Body of pancreas (tissue), 4 donors: ENCODE results near the gene ZP2. TPM values are rescaled to one million over a fixed set of nuclear protein-coding genes. Genes with fewer than 3 reads are reported as not detected.

Source experiments
- ATAC-seq: fragments of 150-250 bp; one replicate; pipeline ENCODE4 v1.9.1; 2016
- DNase-seq, 4 donors: peaks; one replicate each; pipeline ENCODE4 v3.0.0-alpha.2; 2019
- H3K27ac ChIP-seq, 4 donors: fragments of 200-600 bp; sonication (generic); 1 replicate in 3 of 4; 2 replicates in 1 of 4; pipeline versions ENCODE4 v1.5.1 to v1.6.1; 2016 to 2019; ENCODE audit warnings: mild to moderate bottlenecking in 1 of 4, mixed read lengths in 1 of 4, moderate library complexity in 1 of 4
- H3K27me3 ChIP-seq, 2 donors: fragments of 200-600 bp; sonication (generic); one replicate each; pipeline ENCODE4 v1.6.0; 2016; ENCODE audit warnings: mild to moderate bottlenecking in 1 of 2
- H3K36me3 ChIP-seq, 2 donors: fragments of 200-600 bp; sonication (generic); replicated peaks in 1 of 2; 2 replicates each; pipeline ENCODE4 v1.5.1; 2016; ENCODE audit warnings: low read depth in 2 of 2; ENCODE audit not compliant: insufficient read depth in 1 of 2
- H3K4me1 ChIP-seq: fragments of 200-600 bp; sonication (generic); one replicate; pipeline ENCODE4 v1.6.0; 2016
- H3K4me3 ChIP-seq, 2 donors: fragments of 200-600 bp; sonication (generic); 1 replicate in 1 of 2; 2 replicates in 1 of 2; pipeline ENCODE4 v1.5.1; 2016 to 2019
- H3K9me3 ChIP-seq, 3 donors: fragments of 200-600 bp; sonication (generic); 1 replicate in 2 of 3; 2 replicates in 1 of 3; pipeline ENCODE4 v1.5.1; 2016
- POLR2A ChIP-seq, 3 donors: fragments of 450-650 bp; IDR thresholded peaks; one replicate each; pipeline ENCODE4 v1.6.1; 2016; ENCODE audit warnings: antibody characterized with exemption in 3 of 3, mild to moderate bottlenecking in 2 of 3
- WGBS, 2 donors: methylation state at CpG; one replicate each; pipeline ENCODE4 v1.1.5; 2017; 5-methylcytosine and 5-hydroxymethylcytosine counted together
- intact Hi-C: fragments of 100-400 bp; cut with DNase I; formaldehyde crosslinking; loops from one replicate; pipeline ENCODE4 v1.15.1; 2023
- total RNA-seq, 2 donors: library from RNA; depleted of rRNA; stranded (reverse); fragments of >200 nt; gene quantifications; one replicate each; pipeline ENCODE4 v1.1.0, GENCODE V29; 2016
- TF ChIP-seq, protein P1 (sequence below), 7 experiments: fragments of 450-650 bp in 4 of 7; fragments of 200-600 bp in 3 of 7; sonication (generic) in 3 of 7; IDR thresholded peaks; one replicate each; pipeline ENCODE4 v1.5.1; 2016 to 2019; ENCODE audit warnings: antibody characterized with exemption in 7 of 7

ZP2 gene
- total RNA-seq, 2 donors from 2014 or later = not detected

DNA sequence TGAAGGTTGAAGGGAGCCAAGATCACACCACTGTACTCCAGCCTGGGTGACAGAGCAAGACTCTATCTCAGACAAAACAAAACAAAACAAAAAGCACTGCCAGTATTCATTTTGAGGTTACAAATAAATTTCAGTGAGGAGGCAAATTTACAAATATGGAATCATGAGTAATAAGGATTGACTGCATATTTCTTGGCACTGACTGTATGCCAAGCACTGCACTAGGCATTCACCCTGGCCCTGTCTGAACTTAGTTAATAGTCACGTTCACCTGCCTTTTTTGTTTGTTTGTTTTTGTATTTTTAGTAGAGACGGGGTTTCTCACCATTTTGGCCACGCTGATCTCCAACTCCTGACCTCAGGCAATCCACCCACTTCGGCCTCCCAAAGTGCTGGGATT, 47.8 kb downstream of the ZP2 start:
- intact Hi-C loops = no loop called here
- Histone ChIP-seq H3K4me3 (no peak overlapping the region), H3K4me1 (peaks cover 33% of the 10 kb centered on the region), H3K36me3 (peaks cover 0 to 3% of the 10 kb centered on the region in 2 donors), H3K27me3 (no peaks in the 10 kb centered on the region), H3K9me3 (no peaks in the 10 kb centered on the region), H3K27ac (peak overlapping the region in 2 of 4 donors; percentile 38 to 46)
- TF ChIP-seq, protein P1, sequence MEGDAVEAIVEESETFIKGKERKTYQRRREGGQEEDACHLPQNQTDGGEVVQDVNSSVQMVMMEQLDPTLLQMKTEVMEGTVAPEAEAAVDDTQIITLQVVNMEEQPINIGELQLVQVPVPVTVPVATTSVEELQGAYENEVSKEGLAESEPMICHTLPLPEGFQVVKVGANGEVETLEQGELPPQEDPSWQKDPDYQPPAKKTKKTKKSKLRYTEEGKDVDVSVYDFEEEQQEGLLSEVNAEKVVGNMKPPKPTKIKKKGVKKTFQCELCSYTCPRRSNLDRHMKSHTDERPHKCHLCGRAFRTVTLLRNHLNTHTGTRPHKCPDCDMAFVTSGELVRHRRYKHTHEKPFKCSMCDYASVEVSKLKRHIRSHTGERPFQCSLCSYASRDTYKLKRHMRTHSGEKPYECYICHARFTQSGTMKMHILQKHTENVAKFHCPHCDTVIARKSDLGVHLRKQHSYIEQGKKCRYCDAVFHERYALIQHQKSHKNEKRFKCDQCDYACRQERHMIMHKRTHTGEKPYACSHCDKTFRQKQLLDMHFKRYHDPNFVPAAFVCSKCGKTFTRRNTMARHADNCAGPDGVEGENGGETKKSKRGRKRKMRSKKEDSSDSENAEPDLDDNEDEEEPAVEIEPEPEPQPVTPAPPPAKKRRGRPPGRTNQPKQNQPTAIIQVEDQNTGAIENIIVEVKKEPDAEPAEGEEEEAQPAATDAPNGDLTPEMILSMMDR (IDR thresholded peaks at IDR 0.05) = no peak
- TF ChIP-seq POLR2A (IDR thresholded peaks at IDR 0.05) = no peak
- DNase-seq = no peak
- WGBS, 2 donors = 71 to 79% methylated on average over 4 of the region's 4 CpGs
- no peak for ATAC-seq

DNA sequence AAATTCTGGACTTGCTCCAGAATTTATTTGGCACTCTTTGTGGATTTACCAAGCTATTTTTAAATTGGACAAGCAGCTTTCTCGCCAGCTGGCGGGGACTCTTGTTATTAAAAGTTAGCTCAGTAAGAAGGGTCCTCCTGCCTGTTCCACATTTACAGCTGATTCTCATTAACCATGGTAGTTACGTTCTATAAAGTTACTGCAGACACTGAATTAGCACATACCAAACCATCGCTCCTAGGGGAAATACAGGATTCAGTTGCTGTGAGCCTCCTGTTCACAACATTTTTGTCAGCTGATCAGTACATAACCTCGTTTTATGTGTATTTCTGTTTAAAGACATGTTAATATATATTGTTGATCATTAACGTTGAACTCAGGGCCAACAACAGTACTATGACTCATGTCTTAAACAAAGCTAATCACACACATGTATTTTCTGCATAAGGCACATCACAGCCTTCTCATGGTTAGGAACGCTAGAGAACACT, 48.7 kb downstream of the ZP2 start:
- no peaks in the 10 kb centered on the region for H3K27me3 ChIP-seq
- H3K27ac ChIP-seq = peak overlapping the region in 3 of 4 donors; percentile 29 to 62 (median 41)
- no peaks in the 10 kb centered on the region for H3K9me3 ChIP-seq
- H3K4me3 ChIP-seq = no peak overlapping the region
- peaks cover 40% of the 10 kb centered on the region for H3K4me1 ChIP-seq
- ATAC-seq = no peak
- intact Hi-C loops = no loop called here
- peak; percentile 18 to 67 (median 50) for DNase-seq
- TF ChIP-seq POLR2A (IDR thresholded peaks at IDR 0.05) = no peak
- TF ChIP-seq, protein P1 (IDR thresholded peaks at IDR 0.05) = no peak
- peaks cover 0 to 3% of the 10 kb centered on the region in 2 donors for H3K36me3 ChIP-seq
- WGBS, 2 donors = 14 to 17% methylated on average over 7 of the region's 7 CpGs

DNA sequence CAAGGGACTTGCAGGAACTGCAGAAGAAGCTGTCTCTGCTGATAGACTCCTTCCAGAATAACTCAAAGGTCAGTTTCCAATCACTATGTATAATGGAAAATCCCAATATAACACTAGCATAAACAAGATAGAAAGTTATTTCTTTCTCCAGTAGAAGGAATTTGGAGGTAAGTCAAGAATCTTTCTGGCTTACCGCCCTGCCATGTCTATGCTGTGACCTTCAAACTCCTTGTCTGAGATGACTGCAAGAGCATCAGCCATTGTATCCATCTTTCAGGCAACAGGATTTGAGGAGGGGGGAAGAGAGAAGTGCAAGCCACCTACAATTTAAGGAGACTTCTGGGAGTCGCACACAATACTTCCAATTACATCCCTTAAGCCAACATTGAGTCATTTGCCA, 50.2 kb downstream of the ZP2 start:
- H3K27me3 ChIP-seq = no peaks in the 10 kb centered on the region
- ATAC-seq = no peak
- no peak overlapping the region for H3K27ac ChIP-seq
- H3K4me1 ChIP-seq = peaks cover 42% of the 10 kb centered on the region
- peaks cover 0 to 3% of the 10 kb centered on the region in 2 donors for H3K36me3 ChIP-seq
- 59 to 61% methylated on average over 2 of the region's 2 CpGs for WGBS, 2 donors
- intact Hi-C loops = no loop called here
- no peak overlapping the region for H3K4me3 ChIP-seq
- no peak for DNase-seq
- H3K9me3 ChIP-seq = no peaks in the 10 kb centered on the region
- TF ChIP-seq, protein P1 (IDR thresholded peaks at IDR 0.05) = no peak
- TF ChIP-seq POLR2A (IDR thresholded peaks at IDR 0.05) = no peak

DNA sequence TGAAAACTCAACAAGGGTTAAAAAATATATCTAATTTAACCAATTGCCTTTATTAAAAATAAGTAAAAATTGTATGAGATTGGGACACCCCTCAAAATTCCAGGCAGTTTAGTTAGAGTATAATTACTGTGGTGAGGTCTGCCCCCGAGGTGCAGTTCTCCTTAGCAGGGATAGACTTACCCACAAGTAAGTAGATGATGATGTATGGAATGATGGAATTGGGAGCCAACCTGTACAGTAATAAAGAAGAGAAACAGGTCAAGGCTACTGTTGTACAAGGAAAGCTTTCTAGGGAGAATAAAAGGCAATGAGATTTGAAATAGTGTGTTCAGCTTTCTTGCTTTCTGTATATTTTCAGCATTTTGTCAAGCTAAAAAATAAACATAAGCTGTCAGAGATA, 51.1 kb downstream of the ZP2 start:
- no peak for TF ChIP-seq POLR2A (IDR thresholded peaks at IDR 0.05)
- TF ChIP-seq, protein P1 (IDR thresholded peaks at IDR 0.05) = no peak
- no peak for ATAC-seq
- no peak for DNase-seq
- no peak overlapping the region for H3K4me3 ChIP-seq
- intact Hi-C loops = no loop called here
- no peaks in the 10 kb centered on the region for H3K9me3 ChIP-seq
- H3K4me1 ChIP-seq = peaks cover 42% of the 10 kb centered on the region
- WGBS, 2 donors = 45 to 71% methylated on average over 1 of the region's 1 CpG
- H3K27me3 ChIP-seq = no peaks in the 10 kb centered on the region
- H3K27ac ChIP-seq = no peak overlapping the region
- peaks cover 0 to under 1% of the 10 kb centered on the region in 2 donors for H3K36me3 ChIP-seq

DNA sequence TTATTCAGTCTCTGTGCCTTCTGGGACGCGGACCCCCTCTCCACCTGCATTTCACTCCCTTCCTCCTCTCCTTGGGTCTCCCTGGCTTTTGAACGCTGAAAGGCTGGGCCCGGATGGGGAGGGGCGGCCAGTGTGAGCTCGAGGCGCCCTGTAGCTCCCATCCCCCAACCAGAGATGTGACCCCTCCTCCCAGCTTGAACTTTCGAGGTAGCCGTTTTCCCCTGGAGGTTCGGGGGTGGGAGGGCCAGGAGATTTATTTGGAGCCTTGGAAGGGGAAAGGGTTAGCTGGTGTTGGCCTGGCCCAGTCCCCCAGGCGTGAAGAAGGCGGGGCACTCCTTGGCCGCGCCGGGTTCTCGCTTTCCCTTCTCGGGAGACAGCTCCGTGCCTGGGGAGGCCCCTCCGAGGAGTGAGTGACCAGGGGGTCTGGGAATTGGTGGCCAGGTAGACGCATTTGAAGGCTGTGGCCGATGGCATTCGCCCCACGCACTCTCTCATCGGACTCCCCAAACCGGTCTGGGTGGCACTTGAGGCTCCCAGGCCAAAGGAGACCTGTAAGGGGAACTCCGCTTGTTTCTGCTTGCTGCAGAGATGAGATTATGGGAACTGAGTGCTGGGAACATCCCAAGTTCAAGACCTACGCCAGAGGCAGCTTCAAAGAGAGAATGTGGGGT, 52.0 kb downstream of the ZP2 start:
- TF ChIP-seq, protein P1 (IDR thresholded peaks at IDR 0.05) = no peak
- peak; percentile 8 to 68 (median 61) for TF ChIP-seq POLR2A (IDR thresholded peaks at IDR 0.05)
- DNase-seq = peak; percentile 57 to 73 (median 66)
- WGBS, 2 donors = 2 to 3% methylated on average over 12 to 20 of the region's 27 CpGs
- H3K4me1 ChIP-seq = peaks cover 42% of the 10 kb centered on the region
- peak overlapping the region; percentile 48 to 76 (median 62) for H3K27ac ChIP-seq
- no peaks in the 10 kb centered on the region for H3K9me3 ChIP-seq
- no peaks in the 10 kb centered on the region for H3K36me3 ChIP-seq
- intact Hi-C loops = no loop called here
- ATAC-seq = peak; percentile 45
- peak overlapping the region; percentile 76 to 88 for H3K4me3 ChIP-seq
- H3K27me3 ChIP-seq = no peaks in the 10 kb centered on the region
